Gastrocnemius medialis (tissue), 4 donors: Measurements from ENCODE around the gene ASMT. TPM values are rescaled to one million over a fixed set of nuclear protein-coding genes. Genes with fewer than 3 reads are reported as not detected.

Experiments
- ATAC-seq, 2 donors: fragments of 150-250 bp; one replicate each; pipeline ENCODE4 v1.9.1; 2016
- DNase-seq, 2 donors: peaks; one replicate each; pipeline ENCODE4 v3.0.0-alpha.2; 2019
- H3K27ac ChIP-seq, 4 donors: fragments of 200-600 bp; sonication (generic); 1 replicate in 1 of 4; 2 replicates in 3 of 4; pipeline ENCODE4 v1.5.1; 2016 to 2018; ENCODE audit warnings: mild to moderate bottlenecking in 2 of 4, moderate library complexity in 1 of 4
- H3K27me3 ChIP-seq, 3 donors: fragments of 200-600 bp; sonication (generic) in 2 of 3; 1 replicate in 1 of 3; 2 replicates in 2 of 3; pipeline versions ENCODE4 v1.5.1 to v1.6.0; 2016 to 2019; ENCODE audit warnings: mild to moderate bottlenecking in 1 of 3, moderate library complexity in 1 of 3
- H3K36me3 ChIP-seq, 2 donors: fragments of 200-600 bp; sonication (generic) in 1 of 2; one replicate each; pipeline ENCODE4 v1.5.1; 2017 to 2018
- H3K4me1 ChIP-seq, 2 donors: fragments of 200-600 bp; sonication (generic) in 1 of 2; one replicate each; pipeline ENCODE4 v1.5.1; 2016 to 2017; ENCODE audit warnings: mild to moderate bottlenecking in 2 of 2
- H3K4me3 ChIP-seq, 4 donors: fragments of 200-600 bp; sonication (generic) in 3 of 4; 1 replicate in 1 of 4; 2 replicates in 3 of 4; pipeline ENCODE4 v1.5.1; 2016 to 2019; ENCODE audit warnings: mild to moderate bottlenecking in 2 of 4
- H3K9me3 ChIP-seq, 3 donors: fragments of 200-600 bp; sonication (generic) in 2 of 3; 1 replicate in 1 of 3; 2 replicates in 2 of 3; pipeline ENCODE4 v1.5.1; 2016 to 2019
- POLR2A ChIP-seq, 2 donors: fragments of 450-650 bp; IDR thresholded peaks; one replicate each; pipeline ENCODE4 v1.6.1; 2017; ENCODE audit warnings: antibody characterized with exemption in 2 of 2, mild to moderate bottlenecking in 2 of 2, moderate library complexity in 2 of 2
- in situ Hi-C, 4 donors: fragments of 200-750 bp; cut with MboI; loops; one replicate each; pipeline versions ENCODE4 v1.15.0 to v1.8.0; 2017; ENCODE audit warnings: low sequenced_read_pairs in 4 of 4
- intact Hi-C: fragments of 100-400 bp; cut with DNase I; formaldehyde crosslinking; loops from one replicate; pipeline ENCODE4 v1.15.1; 2023; ENCODE audit warnings: low total_unique reads
- total RNA-seq, 4 donors: library from RNA; depleted of rRNA; stranded (reverse); fragments of >200 nt; gene quantifications; one replicate each; pipeline versions ENCODE4 v1.1.0 to v1.2.3, GENCODE V29; 2016
- TF ChIP-seq, protein P1 (sequence below), 5 experiments: fragments of 450-650 bp in 3 of 5; fragments of 200-600 bp in 2 of 5; sonication (generic) in 2 of 5; IDR thresholded peaks in 4 of 5; conservative IDR thresholded peaks in 1 of 5; 1 replicate in 4 of 5; 2 replicates in 1 of 5; pipeline ENCODE4 v1.5.1; 2016 to 2019; ENCODE audit warnings: antibody characterized with exemption in 5 of 5, mild to moderate bottlenecking in 3 of 5, moderate library complexity in 3 of 5

The ASMT gene
- total RNA-seq, 4 donors from 2014 or later: not detected

GRCh38 chrX:1661048-1661921, 46.4 kb downstream of the ASMT start:
- Histone ChIP-seq H3K36me3 (no peaks in the 10 kb centered on the region), H3K4me3 (no peak overlapping the region), H3K27me3 (no peaks in the 10 kb centered on the region), H3K4me1 (no peaks in the 10 kb centered on the region), H3K27ac (no peak overlapping the region), H3K9me3 (no peaks in the 10 kb centered on the region)
- DNase-seq (peak in 1 of 2 donors; percentile 14), ATAC-seq (no peak)
- in situ Hi-C loops (loop anchor here in 2 of 4 donors (25.0 kb wide), 1 partner anchor 926 kb away; no protein-coding TSS in a partner anchor), intact Hi-C loops (no loop called here)
- TF ChIP-seq, protein P1, sequence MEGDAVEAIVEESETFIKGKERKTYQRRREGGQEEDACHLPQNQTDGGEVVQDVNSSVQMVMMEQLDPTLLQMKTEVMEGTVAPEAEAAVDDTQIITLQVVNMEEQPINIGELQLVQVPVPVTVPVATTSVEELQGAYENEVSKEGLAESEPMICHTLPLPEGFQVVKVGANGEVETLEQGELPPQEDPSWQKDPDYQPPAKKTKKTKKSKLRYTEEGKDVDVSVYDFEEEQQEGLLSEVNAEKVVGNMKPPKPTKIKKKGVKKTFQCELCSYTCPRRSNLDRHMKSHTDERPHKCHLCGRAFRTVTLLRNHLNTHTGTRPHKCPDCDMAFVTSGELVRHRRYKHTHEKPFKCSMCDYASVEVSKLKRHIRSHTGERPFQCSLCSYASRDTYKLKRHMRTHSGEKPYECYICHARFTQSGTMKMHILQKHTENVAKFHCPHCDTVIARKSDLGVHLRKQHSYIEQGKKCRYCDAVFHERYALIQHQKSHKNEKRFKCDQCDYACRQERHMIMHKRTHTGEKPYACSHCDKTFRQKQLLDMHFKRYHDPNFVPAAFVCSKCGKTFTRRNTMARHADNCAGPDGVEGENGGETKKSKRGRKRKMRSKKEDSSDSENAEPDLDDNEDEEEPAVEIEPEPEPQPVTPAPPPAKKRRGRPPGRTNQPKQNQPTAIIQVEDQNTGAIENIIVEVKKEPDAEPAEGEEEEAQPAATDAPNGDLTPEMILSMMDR (IDR thresholded peaks at IDR 0.05 in 4 of 5, conservative IDR thresholded peaks at IDR 0.05 in 1 of 5): no peak
- TF ChIP-seq POLR2A (IDR thresholded peaks at IDR 0.05): no peak

- no peaks in the 10 kb centered on the region for H3K9me3 ChIP-seq
- no peaks in the 10 kb centered on the region for H3K27me3 ChIP-seq
- intact Hi-C loops (no loop called here), in situ Hi-C loops (loop anchor here in 2 of 4 donors (25.0 kb wide), 1 partner anchor 925 kb away; no protein-coding TSS in a partner anchor)
- no peak overlapping the region for H3K4me3 ChIP-seq
- H3K4me1 ChIP-seq: no peaks in the 10 kb centered on the region
- no peak for DNase-seq
- TF ChIP-seq, protein P1 (IDR thresholded peaks at IDR 0.05 in 4 of 5, conservative IDR thresholded peaks at IDR 0.05 in 1 of 5): no peak
- no peak for TF ChIP-seq POLR2A (IDR thresholded peaks at IDR 0.05)
- ATAC-seq: no peak
- no peak overlapping the region for H3K27ac ChIP-seq
- no peaks in the 10 kb centered on the region for H3K36me3 ChIP-seq
Observed at GRCh38 chrX:1661922-1662221, 47.0 kb downstream of the ASMT start.

DNA sequence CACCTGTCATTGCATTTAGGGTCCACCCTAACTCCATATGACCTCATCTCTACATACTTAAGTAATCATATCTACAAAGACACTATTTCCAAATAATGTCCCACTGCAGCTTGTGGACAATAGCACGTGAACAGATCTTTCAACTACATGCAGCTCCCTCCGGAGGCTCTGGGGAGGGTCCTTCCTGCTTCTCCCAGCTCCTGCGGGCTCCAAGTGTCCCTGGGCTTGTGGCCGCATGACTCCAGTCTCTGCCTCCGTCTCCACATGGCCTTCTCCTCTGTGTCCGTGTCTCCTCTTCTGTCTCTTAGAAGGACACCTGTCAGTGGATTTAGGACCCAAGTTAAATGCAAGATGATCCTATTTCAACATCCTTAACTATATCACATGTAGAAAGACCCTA, 52.7 kb downstream of the ASMT start:
- no peaks in the 10 kb centered on the region for H3K36me3 ChIP-seq
- TF ChIP-seq, protein P1 (IDR thresholded peaks at IDR 0.05 in 4 of 5, conservative IDR thresholded peaks at IDR 0.05 in 1 of 5): no peak
- no peak for TF ChIP-seq POLR2A (IDR thresholded peaks at IDR 0.05)
- H3K4me3 ChIP-seq: no peak overlapping the region
- ATAC-seq: no peak
- H3K4me1 ChIP-seq: no peaks in the 10 kb centered on the region
- H3K9me3 ChIP-seq: no peaks in the 10 kb centered on the region
- intact Hi-C loops: no loop called here
- in situ Hi-C loops: loop anchor here in 2 of 4 donors (25.0 kb wide), 1 partner anchor 920 kb away; no protein-coding TSS in a partner anchor
- H3K27ac ChIP-seq: no peak overlapping the region
- no peak for DNase-seq
- H3K27me3 ChIP-seq: no peaks in the 10 kb centered on the region

- no peak for TF ChIP-seq POLR2A (IDR thresholded peaks at IDR 0.05)
- TF ChIP-seq, protein P1 (IDR thresholded peaks at IDR 0.05 in 4 of 5, conservative IDR thresholded peaks at IDR 0.05 in 1 of 5): peak in 1 of 5 experiments; percentile 9
- H3K27me3 ChIP-seq: no peaks in the 10 kb centered on the region
- no peaks in the 10 kb centered on the region for H3K9me3 ChIP-seq
- in situ Hi-C loops (loop anchor here in 2 of 4 donors (25.0 kb wide), 1 partner anchor 914 kb away; no protein-coding TSS in a partner anchor), intact Hi-C loops (no loop called here)
- H3K4me3 ChIP-seq: no peak overlapping the region
- H3K36me3 ChIP-seq: no peaks in the 10 kb centered on the region
- H3K4me1 ChIP-seq: no peaks in the 10 kb centered on the region
- no peak overlapping the region for H3K27ac ChIP-seq
- DNase-seq: no peak
- no peak for ATAC-seq
Observed at GRCh38 chrX:1673337-1673736, 58.5 kb downstream of the ASMT start.
